ENCODE data around the gene ALG1. TPM values are rescaled to one million over a fixed set of nuclear protein-coding genes. Genes with fewer than 3 reads are reported as not detected.

Gene ALG1
- total RNA-seq, 1 experiment from 2014 or later, result 31.4 TPM

GRCh38 chr16:5045499-5046115 is 26.0 kb upstream of the ALG1 start (continued):
- no peak for TF ChIP-seq ZNF425 (CRISPR knock-in tag; conservative IDR thresholded peaks at IDR 0.05)
- no peak for TF ChIP-seq ZNF263 (CRISPR knock-in tag; IDR thresholded peaks at IDR 0.05; ENCODE audit: low read depth)
- no peak for TF ChIP-seq ATF2 (CRISPR knock-in tag; IDR thresholded peaks at IDR 0.05; ENCODE audit: borderline replicate concordance, low read depth)
- TF ChIP-seq ATF3 (CRISPR knock-in tag; conservative IDR thresholded peaks at IDR 0.05), result no peak
- no peak for TF ChIP-seq NFYB (CRISPR knock-in tag; conservative IDR thresholded peaks at IDR 0.05; ENCODE audit: low read depth)
- TF ChIP-seq ZNF138 (CRISPR knock-in tag; conservative IDR thresholded peaks at IDR 0.05), result no peak
- no peak for TF ChIP-seq TCF7 (CRISPR knock-in tag; IDR thresholded peaks at IDR 0.05; ENCODE audit: low read depth)
- no peak for TF ChIP-seq SOX15 (CRISPR knock-in tag; IDR thresholded peaks at IDR 0.05)
- TF ChIP-seq E2F5 (CRISPR knock-in tag; IDR thresholded peaks at IDR 0.05), result no peak
- TF ChIP-seq ELF4 (CRISPR knock-in tag; IDR thresholded peaks at IDR 0.05; ENCODE audit: low read depth), result no peak
- TF ChIP-seq NR3C1 (CRISPR knock-in tag; conservative IDR thresholded peaks at IDR 0.05; ENCODE audit: low read depth), result no peak

GRCh38 chr16:5046914-5047313 is 24.7 kb upstream of the ALG1 start:
- H3K4me1 Mint-ChIP-seq, result 0 out of 2 replicates have a peak, but pooled peaks cover 4% of the 10 kb centered on the region
- H3K36me3 Mint-ChIP-seq, result no peaks in the 10 kb centered on the region
- peak; percentile 97 for ATAC-seq
- ChIA-PET CTCF (interaction anchor here (2.4 to 2.9 kb wide), 2 partner anchors 10 to 12 kb away, joined by 12 to 14 read pairs; no protein-coding TSS in a partner anchor), POLR2A (no interaction called here)
- H3K27me3 Mint-ChIP-seq (ENCODE audit: low read depth), result peaks cover 6% of the 10 kb centered on the region; the same call in 1 of the 2 replicates
- peak overlapping the region; percentile 39; the same call in 1 of the 2 replicates for H3K27ac Mint-ChIP-seq
- no peaks in the 10 kb centered on the region; the same call in 1 of the 2 replicates for H3K9me3 Mint-ChIP-seq
- no peak for DNase-seq (ENCODE audit: low spot score)
- no peak overlapping the region for H3K4me3 Mint-ChIP-seq
- no peak for TF ChIP-seq E2F5 (CRISPR knock-in tag; IDR thresholded peaks at IDR 0.05)
- no peak for TF ChIP-seq ZNF671 (CRISPR knock-in tag; IDR thresholded peaks at IDR 0.05)
- no peak for TF ChIP-seq NR3C1 (CRISPR knock-in tag; conservative IDR thresholded peaks at IDR 0.05; ENCODE audit: low read depth)
- no peak for TF ChIP-seq HMGXB4 (CRISPR knock-in tag; IDR thresholded peaks at IDR 0.05)
- TF ChIP-seq ATF3 (CRISPR knock-in tag; conservative IDR thresholded peaks at IDR 0.05), result no peak
- no peak for TF ChIP-seq NFYB (CRISPR knock-in tag; conservative IDR thresholded peaks at IDR 0.05; ENCODE audit: low read depth)
- no peak for TF ChIP-seq ZBTB21 (CRISPR knock-in tag; IDR thresholded peaks at IDR 0.05; ENCODE audit: borderline replicate concordance)
- no peak for TF ChIP-seq CREM (CRISPR knock-in tag; IDR thresholded peaks at IDR 0.05)
- TF ChIP-seq USF1 (CRISPR knock-in tag; IDR thresholded peaks at IDR 0.05), result no peak
- no peak for TF ChIP-seq ARID4B (CRISPR knock-in tag; IDR thresholded peaks at IDR 0.05; ENCODE audit: borderline replicate concordance)
- TF ChIP-seq CBFB (CRISPR knock-in tag; IDR thresholded peaks at IDR 0.05; ENCODE audit: low read depth), result no peak
- no peak for TF ChIP-seq RELA (CRISPR knock-in tag; IDR thresholded peaks at IDR 0.05; ENCODE audit: borderline replicate concordance)
- no peak for TF ChIP-seq CDX4 (CRISPR knock-in tag; IDR thresholded peaks at IDR 0.05; ENCODE audit: borderline replicate concordance)
